SK-N-SH (cell line): ENCODE results near the gene FLAD1.

Source experiments
- EP300 ChIP-seq, 2 experiments: IDR thresholded peaks; 2 replicates each; pipeline versions ENCODE4 v1.4.0 to v1.6.1; 2012; ENCODE audit warnings: borderline replicate concordance in 1 of 2, low read depth in 1 of 2, low read length in 1 of 2
- GATA2 ChIP-seq: sonication (generic); formaldehyde crosslinking; IDR thresholded peaks from 2 replicates; pipeline ENCODE4 v1.5.0; 2020; ENCODE audit warnings: mild to moderate bottlenecking, missing genetic modification reagents
- NRF1 ChIP-seq: IDR thresholded peaks from 2 replicates; pipeline ENCODE4 v1.6.1; 2012; ENCODE audit warnings: low read depth, mild to moderate bottlenecking, low read length
- POLR2AphosphoS5 ChIP-seq: IDR thresholded peaks from 2 replicates; pipeline ENCODE4 v1.6.1; 2012; ENCODE audit warnings: low read depth, low read length
- RAD21 ChIP-seq: IDR thresholded peaks from 2 replicates; pipeline ENCODE4 v1.6.1; 2012; ENCODE audit warnings: mild to moderate bottlenecking, low read length
- RCOR1 ChIP-seq: fragments of 150-350 bp; IDR thresholded peaks from 2 replicates; pipeline ENCODE4 v1.6.1; 2017; ENCODE audit warnings: antibody characterized with exemption, low read length
- REST ChIP-seq: IDR thresholded peaks from 2 replicates; pipeline ENCODE4 v1.6.1; 2012; ENCODE audit warnings: mild to moderate bottlenecking, low read depth, low read length, moderate library complexity
- SIN3A ChIP-seq: IDR thresholded peaks from 2 replicates; pipeline ENCODE4 v1.6.1; 2012; ENCODE audit warnings: low read depth, mild to moderate bottlenecking, low read length, moderate library complexity, borderline replicate concordance
- TAF1 ChIP-seq: IDR thresholded peaks from 2 replicates; pipeline ENCODE4 v1.6.1; 2012; ENCODE audit warnings: low read depth, mild to moderate bottlenecking, low read length, moderate library complexity, borderline replicate concordance
- ZBTB33 ChIP-seq: IDR thresholded peaks from 2 replicates; pipeline ENCODE4 v1.4.0; 2012; ENCODE audit warnings: low read depth, borderline replicate concordance
- TF ChIP-seq, protein P1 (sequence below): IDR thresholded peaks from 2 replicates; pipeline ENCODE4 v1.4.0; 2012; ENCODE audit warnings: low read depth
- TF ChIP-seq, protein P2 (sequence below): fragments of 200-600 bp; sonication (generic); IDR thresholded peaks from 2 replicates; pipeline ENCODE4 v1.6.1; 2017; ENCODE audit warnings: antibody characterized with exemption, mild to moderate bottlenecking, moderate library complexity

GRCh38 chr1:154935749-154936554, 47.2 kb upstream of the FLAD1 start:
- TF ChIP-seq, protein P1, sequence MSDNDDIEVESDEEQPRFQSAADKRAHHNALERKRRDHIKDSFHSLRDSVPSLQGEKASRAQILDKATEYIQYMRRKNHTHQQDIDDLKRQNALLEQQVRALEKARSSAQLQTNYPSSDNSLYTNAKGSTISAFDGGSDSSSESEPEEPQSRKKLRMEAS, result no peak
- TF ChIP-seq TAF1, result no peak
- TF ChIP-seq, protein P2, sequence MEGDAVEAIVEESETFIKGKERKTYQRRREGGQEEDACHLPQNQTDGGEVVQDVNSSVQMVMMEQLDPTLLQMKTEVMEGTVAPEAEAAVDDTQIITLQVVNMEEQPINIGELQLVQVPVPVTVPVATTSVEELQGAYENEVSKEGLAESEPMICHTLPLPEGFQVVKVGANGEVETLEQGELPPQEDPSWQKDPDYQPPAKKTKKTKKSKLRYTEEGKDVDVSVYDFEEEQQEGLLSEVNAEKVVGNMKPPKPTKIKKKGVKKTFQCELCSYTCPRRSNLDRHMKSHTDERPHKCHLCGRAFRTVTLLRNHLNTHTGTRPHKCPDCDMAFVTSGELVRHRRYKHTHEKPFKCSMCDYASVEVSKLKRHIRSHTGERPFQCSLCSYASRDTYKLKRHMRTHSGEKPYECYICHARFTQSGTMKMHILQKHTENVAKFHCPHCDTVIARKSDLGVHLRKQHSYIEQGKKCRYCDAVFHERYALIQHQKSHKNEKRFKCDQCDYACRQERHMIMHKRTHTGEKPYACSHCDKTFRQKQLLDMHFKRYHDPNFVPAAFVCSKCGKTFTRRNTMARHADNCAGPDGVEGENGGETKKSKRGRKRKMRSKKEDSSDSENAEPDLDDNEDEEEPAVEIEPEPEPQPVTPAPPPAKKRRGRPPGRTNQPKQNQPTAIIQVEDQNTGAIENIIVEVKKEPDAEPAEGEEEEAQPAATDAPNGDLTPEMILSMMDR, result no peak
- TF ChIP-seq ZBTB33, result no peak
- TF ChIP-seq POLR2AphosphoS5, result no peak
- TF ChIP-seq GATA2 (CRISPR knock-in tag), result no peak
- TF ChIP-seq NRF1, result no peak
- TF ChIP-seq RCOR1, result no peak
- no peak for TF ChIP-seq EP300 (IDR thresholded peaks at IDR 0.05; ENCODE audit: borderline replicate concordance in 1 of 2, low read depth in 1 of 2, low read length in 1 of 2)
- TF ChIP-seq RAD21, result no peak
- no peak for TF ChIP-seq SIN3A
- TF ChIP-seq REST, result no peak
